ENCODE results near the gene TMEM201.

The TMEM201 gene

DNA sequence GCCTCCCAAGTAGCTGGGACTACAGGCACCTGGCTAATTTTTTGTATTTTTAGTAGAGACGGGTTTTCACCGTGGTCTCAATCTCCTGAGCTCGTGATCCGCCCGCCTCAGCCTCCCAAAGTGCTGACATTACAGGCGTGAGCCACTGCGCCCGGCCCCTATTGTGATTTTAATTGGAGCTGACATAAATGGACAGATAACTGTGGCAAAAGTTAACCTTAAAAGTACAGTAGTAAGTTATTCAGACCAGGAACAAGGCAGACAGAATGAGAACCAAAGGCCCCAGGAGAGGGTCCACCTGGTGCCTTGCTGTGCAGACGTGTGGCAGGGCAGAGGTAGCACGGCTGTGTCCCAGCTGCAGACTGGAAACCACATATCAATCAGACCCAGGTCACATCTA lies 11.0 kb downstream of the TMEM201 start:
- no peak for DNase-seq (ENCODE audit: extremely low read depth, low read depth)
- TF ChIP-seq, protein P1, sequence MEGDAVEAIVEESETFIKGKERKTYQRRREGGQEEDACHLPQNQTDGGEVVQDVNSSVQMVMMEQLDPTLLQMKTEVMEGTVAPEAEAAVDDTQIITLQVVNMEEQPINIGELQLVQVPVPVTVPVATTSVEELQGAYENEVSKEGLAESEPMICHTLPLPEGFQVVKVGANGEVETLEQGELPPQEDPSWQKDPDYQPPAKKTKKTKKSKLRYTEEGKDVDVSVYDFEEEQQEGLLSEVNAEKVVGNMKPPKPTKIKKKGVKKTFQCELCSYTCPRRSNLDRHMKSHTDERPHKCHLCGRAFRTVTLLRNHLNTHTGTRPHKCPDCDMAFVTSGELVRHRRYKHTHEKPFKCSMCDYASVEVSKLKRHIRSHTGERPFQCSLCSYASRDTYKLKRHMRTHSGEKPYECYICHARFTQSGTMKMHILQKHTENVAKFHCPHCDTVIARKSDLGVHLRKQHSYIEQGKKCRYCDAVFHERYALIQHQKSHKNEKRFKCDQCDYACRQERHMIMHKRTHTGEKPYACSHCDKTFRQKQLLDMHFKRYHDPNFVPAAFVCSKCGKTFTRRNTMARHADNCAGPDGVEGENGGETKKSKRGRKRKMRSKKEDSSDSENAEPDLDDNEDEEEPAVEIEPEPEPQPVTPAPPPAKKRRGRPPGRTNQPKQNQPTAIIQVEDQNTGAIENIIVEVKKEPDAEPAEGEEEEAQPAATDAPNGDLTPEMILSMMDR (IDR thresholded peaks at IDR 0.05; ENCODE audit: low read depth, low read length, missing control alignments) = no peak
- no peak overlapping the region for H3K4me3 ChIP-seq (replicated peaks; ENCODE audit: low read depth, low read length)

DNA sequence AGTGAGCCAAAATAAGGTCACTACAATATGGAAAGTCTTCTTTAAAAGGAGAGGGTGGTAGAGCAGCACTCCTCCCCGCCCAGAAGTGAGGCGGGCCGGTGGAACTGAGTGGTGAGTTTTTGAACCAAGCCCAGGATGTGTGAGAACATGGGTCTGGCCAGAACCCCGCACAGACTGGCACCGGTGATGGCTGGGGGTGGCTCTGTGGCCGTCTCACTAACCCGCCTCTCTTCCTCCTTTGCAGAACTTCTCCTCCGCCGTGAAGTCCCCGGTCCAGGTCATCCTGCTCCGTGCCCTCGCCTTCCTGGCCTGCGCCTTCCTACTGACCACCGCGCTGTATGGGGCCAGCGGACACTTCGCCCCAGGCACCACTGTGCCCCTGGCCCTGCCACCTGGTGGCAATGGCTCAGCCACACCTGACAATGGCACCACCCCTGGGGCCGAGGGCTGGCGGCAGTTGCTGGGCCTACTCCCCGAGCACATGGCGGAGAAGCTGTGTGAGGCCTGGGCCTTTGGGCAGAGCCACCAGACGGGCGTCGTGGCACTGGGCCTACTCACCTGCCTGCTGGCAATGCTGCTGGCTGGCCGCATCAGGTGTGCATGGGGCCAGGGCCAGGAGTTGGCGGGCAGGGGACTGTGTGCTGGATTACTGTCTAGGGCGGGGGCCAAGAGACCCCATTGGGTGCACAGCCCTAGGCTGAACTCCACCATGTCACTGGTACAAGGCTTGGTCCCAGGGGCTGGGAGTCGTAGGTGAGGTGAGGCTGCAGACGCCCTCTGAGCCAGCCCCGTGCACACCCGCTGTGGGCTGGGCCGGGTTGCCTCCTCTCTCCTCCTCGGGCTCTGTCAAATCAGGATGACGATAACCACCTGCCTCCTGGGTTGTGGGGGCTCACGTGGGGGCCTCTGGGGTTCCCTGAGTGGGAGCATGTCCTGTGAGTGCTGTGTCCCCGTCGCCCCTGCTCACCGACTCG lies 12.4 kb downstream of the TMEM201 start:
- TF ChIP-seq, protein P1 (IDR thresholded peaks at IDR 0.05; ENCODE audit: low read depth, low read length, missing control alignments) = no peak
- no peak overlapping the region for H3K4me3 ChIP-seq (replicated peaks; ENCODE audit: low read depth, low read length)
- DNase-seq (ENCODE audit: extremely low read depth, low read depth) = no peak

- DNase-seq (ENCODE audit: extremely low read depth, low read depth) = no peak
- H3K4me3 ChIP-seq (replicated peaks; ENCODE audit: low read depth, low read length) = no peak overlapping the region
- TF ChIP-seq, protein P1 (IDR thresholded peaks at IDR 0.05; ENCODE audit: low read depth, low read length, missing control alignments) = no peak
These were observed 13.5 kb downstream of the TMEM201 start for GRCh38 chr1:9601942-9602793.

GRCh38 chr1:9602794-9603167 lies 14.1 kb downstream of the TMEM201 start:
- TF ChIP-seq, protein P1 (IDR thresholded peaks at IDR 0.05; ENCODE audit: low read depth, low read length, missing control alignments) = no peak
- DNase-seq (ENCODE audit: extremely low read depth, low read depth) = no peak
- no peak overlapping the region for H3K4me3 ChIP-seq (replicated peaks; ENCODE audit: low read depth, low read length)

- TF ChIP-seq, protein P1 (IDR thresholded peaks at IDR 0.05; ENCODE audit: low read depth, low read length, missing control alignments) = no peak
- DNase-seq (ENCODE audit: extremely low read depth, low read depth) = no peak
- H3K4me3 ChIP-seq (replicated peaks; ENCODE audit: low read depth, low read length) = no peak overlapping the region
These were observed 14.6 kb downstream of the TMEM201 start for GRCh38 chr1:9603307-9603706.

GRCh38 chr1:9603766-9604753 lies 15.3 kb downstream of the TMEM201 start:
- DNase-seq (ENCODE audit: extremely low read depth, low read depth) = no peak
- TF ChIP-seq, protein P1 (IDR thresholded peaks at IDR 0.05; ENCODE audit: low read depth, low read length, missing control alignments) = no peak

More at GRCh38 chr1:9603766-9604753, 15.3 kb downstream of the TMEM201 start:
- H3K4me3 ChIP-seq (replicated peaks; ENCODE audit: low read depth, low read length) = no peak overlapping the region

Measured in HFF-Myc (cell line).